ENCODE data around the gene GPHN.
A peak's percentile ranks its signal among the peaks of the same experiment; 100 is the strongest.
"Not testable (repeated sequence)": the region's sequence is repeated elsewhere in the genome, so short reads cannot be mapped to it uniquely, and the experiment has no call there.

GPHN gene

DNA sequence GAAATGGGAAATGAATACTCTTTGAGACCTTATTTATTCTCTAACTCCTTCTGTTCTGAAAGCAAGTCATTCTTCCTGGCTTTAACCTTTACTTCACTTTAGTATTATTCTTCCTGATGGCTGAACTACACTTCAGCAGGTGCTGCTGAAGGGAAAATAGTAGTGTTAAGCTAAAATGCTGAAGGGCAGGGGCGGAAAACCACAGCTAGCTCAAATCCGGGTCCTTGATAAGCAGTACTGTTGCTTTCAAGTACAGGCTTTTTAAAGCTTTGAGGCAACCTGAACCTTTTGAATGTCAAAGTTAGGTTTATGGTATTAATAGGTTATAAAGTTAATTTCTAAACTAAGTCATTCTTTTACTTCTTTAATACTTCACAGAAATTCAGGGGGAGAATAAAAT lies 11.0 kb upstream of the GPHN start:
- TF ChIP-seq, protein P1, sequence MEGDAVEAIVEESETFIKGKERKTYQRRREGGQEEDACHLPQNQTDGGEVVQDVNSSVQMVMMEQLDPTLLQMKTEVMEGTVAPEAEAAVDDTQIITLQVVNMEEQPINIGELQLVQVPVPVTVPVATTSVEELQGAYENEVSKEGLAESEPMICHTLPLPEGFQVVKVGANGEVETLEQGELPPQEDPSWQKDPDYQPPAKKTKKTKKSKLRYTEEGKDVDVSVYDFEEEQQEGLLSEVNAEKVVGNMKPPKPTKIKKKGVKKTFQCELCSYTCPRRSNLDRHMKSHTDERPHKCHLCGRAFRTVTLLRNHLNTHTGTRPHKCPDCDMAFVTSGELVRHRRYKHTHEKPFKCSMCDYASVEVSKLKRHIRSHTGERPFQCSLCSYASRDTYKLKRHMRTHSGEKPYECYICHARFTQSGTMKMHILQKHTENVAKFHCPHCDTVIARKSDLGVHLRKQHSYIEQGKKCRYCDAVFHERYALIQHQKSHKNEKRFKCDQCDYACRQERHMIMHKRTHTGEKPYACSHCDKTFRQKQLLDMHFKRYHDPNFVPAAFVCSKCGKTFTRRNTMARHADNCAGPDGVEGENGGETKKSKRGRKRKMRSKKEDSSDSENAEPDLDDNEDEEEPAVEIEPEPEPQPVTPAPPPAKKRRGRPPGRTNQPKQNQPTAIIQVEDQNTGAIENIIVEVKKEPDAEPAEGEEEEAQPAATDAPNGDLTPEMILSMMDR (conservative IDR thresholded peaks at IDR 0.05; ENCODE audit: control insufficient read depth, insufficient read depth, low read depth, low read length): no peak
- no peak for DNase-seq (ENCODE audit: low read depth)
- no peak overlapping the region for H3K4me3 ChIP-seq (ENCODE audit: control insufficient read depth, low read depth, low read length)

DNA sequence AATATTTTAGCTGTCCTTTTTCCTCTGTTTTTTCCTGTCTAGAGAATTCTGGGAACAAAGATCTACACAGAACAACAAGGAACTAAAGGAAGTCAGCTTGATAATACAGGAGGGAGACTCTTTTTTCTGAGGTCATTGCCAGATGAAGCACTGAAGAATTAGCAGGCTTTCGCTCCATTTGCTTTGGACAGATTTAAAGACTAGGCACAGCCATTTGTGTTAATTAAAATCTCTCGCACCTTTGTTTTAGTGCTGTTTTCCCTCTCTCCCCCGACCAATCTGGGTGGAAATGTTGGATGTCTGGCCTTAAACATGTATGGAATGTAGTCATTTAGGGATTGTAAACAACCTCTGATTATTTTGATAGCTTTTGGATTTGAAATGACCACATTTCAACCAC lies 9.6 kb upstream of the GPHN start:
- no peak overlapping the region for H3K4me3 ChIP-seq (ENCODE audit: control insufficient read depth, low read depth, low read length)
- TF ChIP-seq, protein P1 (conservative IDR thresholded peaks at IDR 0.05; ENCODE audit: control insufficient read depth, insufficient read depth, low read depth, low read length): no peak
- no peak for DNase-seq (ENCODE audit: low read depth)

DNA sequence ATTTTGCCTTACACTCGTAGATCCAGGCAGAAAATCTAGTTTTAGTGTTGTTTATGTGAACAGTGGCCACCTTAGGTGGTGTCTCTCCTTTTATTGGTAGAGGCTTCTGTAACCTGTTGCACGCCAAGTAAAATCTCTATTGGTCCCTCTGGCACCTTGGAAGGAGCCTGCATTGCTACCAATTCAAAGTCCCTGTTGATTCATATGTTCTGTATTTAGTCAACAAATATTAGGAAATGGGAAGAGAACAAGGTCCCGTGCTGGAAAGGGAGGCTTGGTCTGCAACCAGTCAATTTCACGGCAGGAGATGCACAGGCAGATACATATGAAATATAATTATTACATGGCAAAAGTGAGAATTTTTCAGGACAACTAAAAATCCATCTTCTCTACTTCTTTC lies 6.4 kb upstream of the GPHN start:
- no peak for DNase-seq (ENCODE audit: low read depth)
- no peak overlapping the region for H3K4me3 ChIP-seq (ENCODE audit: control insufficient read depth, low read depth, low read length)
- TF ChIP-seq, protein P1 (conservative IDR thresholded peaks at IDR 0.05; ENCODE audit: control insufficient read depth, insufficient read depth, low read depth, low read length): no peak

DNA sequence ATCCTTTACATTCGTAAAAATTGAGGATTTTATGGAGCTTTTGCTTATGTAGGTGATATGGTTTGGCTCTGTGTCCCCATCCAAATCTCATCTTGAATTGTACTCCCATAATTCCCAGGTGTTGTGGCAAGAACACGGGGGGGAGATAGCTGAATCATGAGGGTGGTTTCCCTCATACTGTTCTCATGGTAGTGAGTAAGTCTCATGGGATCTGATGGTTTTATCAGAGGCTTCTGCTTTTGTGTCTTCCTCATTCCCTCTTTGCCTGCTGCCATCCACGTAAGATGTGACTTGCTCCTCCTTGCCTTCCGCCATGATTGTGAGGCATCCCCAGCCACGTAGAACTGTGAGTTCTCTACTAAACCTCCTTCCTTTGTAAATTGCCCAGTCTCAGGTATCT lies 5.1 kb upstream of the GPHN start:
- peak; percentile 65 for DNase-seq (ENCODE audit: low read depth)
- not testable (repeated sequence) for H3K4me3 ChIP-seq (ENCODE audit: control insufficient read depth, low read depth, low read length)

DNA sequence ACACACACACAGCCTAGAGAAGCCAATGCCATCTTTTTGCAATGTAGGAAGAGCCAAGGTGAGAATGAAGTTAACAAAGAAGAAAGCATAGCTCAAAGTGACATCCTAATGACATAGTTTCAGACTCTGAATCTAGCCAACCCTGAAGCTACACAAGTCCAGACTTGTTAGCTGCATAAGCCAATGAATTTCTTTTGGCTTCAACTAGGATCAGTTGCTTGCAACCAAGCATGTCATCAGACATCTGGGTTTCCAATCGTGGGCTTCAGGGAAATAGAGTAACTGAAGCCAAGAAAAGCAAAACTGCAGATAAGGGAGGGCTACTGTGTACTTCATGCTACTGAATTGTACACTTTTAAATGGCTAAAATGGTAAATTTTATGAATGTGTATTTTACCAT lies 4.4 kb upstream of the GPHN start:
- peak; percentile 62 for DNase-seq (ENCODE audit: low read depth)
- TF ChIP-seq, protein P1 (conservative IDR thresholded peaks at IDR 0.05; ENCODE audit: control insufficient read depth, insufficient read depth, low read depth, low read length): no peak
- no peak overlapping the region for H3K4me3 ChIP-seq (ENCODE audit: control insufficient read depth, low read depth, low read length)

DNA sequence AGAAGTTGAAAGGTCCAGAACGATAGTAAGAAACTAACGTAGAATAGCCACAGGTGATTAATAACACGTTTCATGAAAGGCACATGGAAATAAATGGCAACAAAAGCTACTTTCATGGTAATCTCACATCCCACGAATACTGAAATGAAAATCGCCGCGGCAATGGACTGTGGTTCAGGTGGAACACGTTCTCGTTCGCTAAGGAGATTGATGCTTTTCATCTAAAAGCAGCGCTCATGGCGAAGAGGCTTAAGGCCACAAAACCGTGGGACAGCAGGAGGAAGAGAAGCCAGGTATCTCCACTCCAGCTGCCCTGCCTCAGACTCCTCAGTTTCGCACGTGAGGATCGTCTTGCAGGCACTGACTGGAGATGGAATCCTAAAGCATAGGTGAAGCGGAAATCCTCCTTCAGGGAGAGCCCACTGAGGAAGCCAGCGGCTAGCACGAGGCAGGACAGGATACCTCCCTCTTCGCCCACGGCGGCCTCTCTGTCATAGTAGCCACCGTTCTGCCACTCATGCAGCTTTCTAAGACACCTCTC lies 696 bp upstream of the GPHN start:
- no peak for DNase-seq (ENCODE audit: low read depth)
- H3K4me3 ChIP-seq (ENCODE audit: control insufficient read depth, low read depth, low read length): peak overlapping the region; percentile 97
- TF ChIP-seq, protein P1 (conservative IDR thresholded peaks at IDR 0.05; ENCODE audit: control insufficient read depth, insufficient read depth, low read depth, low read length): no peak

DNA sequence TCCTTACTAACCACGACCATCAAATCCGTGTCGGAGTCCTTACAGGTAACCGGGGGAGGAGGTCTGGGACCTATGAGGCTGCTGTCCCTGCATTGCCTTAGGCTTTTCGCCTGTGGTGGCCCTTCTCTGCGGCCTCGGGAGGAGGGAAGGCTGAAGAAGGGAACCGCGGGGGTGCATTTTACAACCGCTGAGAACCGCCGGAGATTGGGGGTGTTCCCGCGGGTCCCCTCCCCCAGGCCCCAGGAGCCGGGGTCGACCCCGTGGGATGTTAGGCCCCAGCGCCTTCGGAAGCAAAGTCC lies 549 bp downstream of the GPHN start:
- no peak for DNase-seq (ENCODE audit: low read depth)
- peak overlapping the region; percentile 97 for H3K4me3 ChIP-seq (ENCODE audit: control insufficient read depth, low read depth, low read length)
- TF ChIP-seq, protein P1 (conservative IDR thresholded peaks at IDR 0.05; ENCODE audit: control insufficient read depth, insufficient read depth, low read depth, low read length): no peak
